Esophagus muscularis mucosa (tissue), 4 donors: ENCODE results near the gene MRGPRD. TPM values are rescaled to one million over a fixed set of nuclear protein-coding genes. Genes with fewer than 3 reads are reported as not detected.

Experiments used
- DNase-seq: peaks from one replicate; pipeline ENCODE4 v3.0.0-alpha.2; 2017; ENCODE audit errors: extremely low spot score
- H3K27ac ChIP-seq, 4 donors: fragments of 200-600 bp; sonication (generic); replicated peaks in 1 of 4; 1 replicate in 3 of 4; 2 replicates in 1 of 4; pipeline ENCODE4 v1.5.1; 2016 to 2019; ENCODE audit warnings: mild to moderate bottlenecking in 1 of 4
- H3K27me3 ChIP-seq, 4 donors: fragments of 200-600 bp; sonication (generic); one replicate each; pipeline versions ENCODE4 v1.5.1 to v1.6.0; 2016 to 2019
- H3K36me3 ChIP-seq, 4 donors: fragments of 200-600 bp; sonication (generic); one replicate each; pipeline ENCODE4 v1.5.1; 2016 to 2019
- H3K4me1 ChIP-seq, 4 donors: fragments of 200-600 bp; sonication (generic); one replicate each; pipeline ENCODE4 v1.5.1; 2016 to 2019
- H3K4me3 ChIP-seq, 4 donors: fragments of 200-600 bp; sonication (generic); 1 replicate in 2 of 4; 2 replicates in 2 of 4; pipeline ENCODE4 v1.5.1; 2016 to 2019; ENCODE audit warnings: mild to moderate bottlenecking in 4 of 4, moderate library complexity in 1 of 4
- H3K9me3 ChIP-seq, 4 donors: fragments of 200-600 bp; sonication (generic); 1 replicate in 3 of 4; 2 replicates in 1 of 4; pipeline ENCODE4 v1.5.1; 2016 to 2019
- EP300 ChIP-seq: sonication (generic); formaldehyde crosslinking; IDR thresholded peaks from one replicate; pipeline ENCODE4 v1.6.1; 2017; ENCODE audit warnings: antibody characterized with exemption
- POLR2A ChIP-seq: fragments of 450-650 bp; IDR thresholded peaks from one replicate; pipeline ENCODE4 v1.6.1; 2017; ENCODE audit warnings: antibody characterized with exemption, moderate library complexity, mild to moderate bottlenecking, low read depth
- POLR2AphosphoS5 ChIP-seq, 2 donors: sonication (generic); formaldehyde crosslinking; IDR thresholded peaks; one replicate each; pipeline ENCODE4 v1.6.1; 2017; ENCODE audit warnings: antibody characterized with exemption in 2 of 2
- WGBS: methylation state at CpG from one replicate; pipeline ENCODE4 v1.1.5; 2018; 5-methylcytosine and 5-hydroxymethylcytosine counted together
- intact Hi-C: fragments of 100-400 bp; cut with DNase I; formaldehyde crosslinking; loops from one replicate; pipeline ENCODE4 v1.15.1; 2023
- total RNA-seq, 4 donors: library from RNA; depleted of rRNA; stranded (reverse); fragments of >200 nt; gene quantifications; one replicate each; pipeline versions ENCODE4 v1.1.0 to v1.2.1, GENCODE V29; 2016
- TF ChIP-seq, protein P1 (sequence below), 3 experiments: fragments of 200-600 bp in 2 of 3; fragments of 450-650 bp in 1 of 3; sonication (generic) in 2 of 3; IDR thresholded peaks; one replicate each; pipeline ENCODE4 v1.5.1; 2017 to 2019; ENCODE audit warnings: antibody characterized with exemption in 3 of 3, mild to moderate bottlenecking in 2 of 3, moderate library complexity in 1 of 3

Gene MRGPRD
- total RNA-seq, 4 donors from 2014 or later = 0.32 to 2.5 (median 0.66) TPM; not detected in 1

GRCh38 chr11:68963779-68964178 is 17.0 kb downstream of the MRGPRD start:
- peak; percentile 95 for DNase-seq
- 78% methylated on average over 2 of the region's 3 CpGs for WGBS

GRCh38 chr11:68962527-68963250 is 18.1 kb downstream of the MRGPRD start:
- Histone ChIP-seq H3K4me3 (no peak overlapping the region), H3K36me3 (no peaks in the 10 kb centered on the region), H3K4me1 (peaks cover 0 to 3% (median 0%) of the 10 kb centered on the region in 4 donors), H3K27ac (no peak overlapping the region), H3K9me3 (no peaks in the 10 kb centered on the region), H3K27me3 (no peaks in the 10 kb centered on the region)
- 86% methylated on average over 16 of the region's 16 CpGs for WGBS
- TF ChIP-seq EP300 = no peak
- TF ChIP-seq, protein P1, sequence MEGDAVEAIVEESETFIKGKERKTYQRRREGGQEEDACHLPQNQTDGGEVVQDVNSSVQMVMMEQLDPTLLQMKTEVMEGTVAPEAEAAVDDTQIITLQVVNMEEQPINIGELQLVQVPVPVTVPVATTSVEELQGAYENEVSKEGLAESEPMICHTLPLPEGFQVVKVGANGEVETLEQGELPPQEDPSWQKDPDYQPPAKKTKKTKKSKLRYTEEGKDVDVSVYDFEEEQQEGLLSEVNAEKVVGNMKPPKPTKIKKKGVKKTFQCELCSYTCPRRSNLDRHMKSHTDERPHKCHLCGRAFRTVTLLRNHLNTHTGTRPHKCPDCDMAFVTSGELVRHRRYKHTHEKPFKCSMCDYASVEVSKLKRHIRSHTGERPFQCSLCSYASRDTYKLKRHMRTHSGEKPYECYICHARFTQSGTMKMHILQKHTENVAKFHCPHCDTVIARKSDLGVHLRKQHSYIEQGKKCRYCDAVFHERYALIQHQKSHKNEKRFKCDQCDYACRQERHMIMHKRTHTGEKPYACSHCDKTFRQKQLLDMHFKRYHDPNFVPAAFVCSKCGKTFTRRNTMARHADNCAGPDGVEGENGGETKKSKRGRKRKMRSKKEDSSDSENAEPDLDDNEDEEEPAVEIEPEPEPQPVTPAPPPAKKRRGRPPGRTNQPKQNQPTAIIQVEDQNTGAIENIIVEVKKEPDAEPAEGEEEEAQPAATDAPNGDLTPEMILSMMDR (IDR thresholded peaks at IDR 0.05) = peak; percentile 34 to 56 (median 50)
- intact Hi-C loops = loop anchor here (5.0 kb wide), 1 partner anchor 35 kb away; no protein-coding TSS in a partner anchor
- DNase-seq = no peak

More at GRCh38 chr11:68963779-68964178, 17.0 kb downstream of the MRGPRD start:
- Histone ChIP-seq H3K36me3 (no peaks in the 10 kb centered on the region), H3K4me3 (no peak overlapping the region), H3K27ac (no peak overlapping the region), H3K27me3 (no peaks in the 10 kb centered on the region), H3K4me1 (peaks cover 0 to 5% (median 2%) of the 10 kb centered on the region in 4 donors), H3K9me3 (no peaks in the 10 kb centered on the region)
- intact Hi-C loops = loop anchor here (5.0 kb wide), 1 partner anchor 34 kb away; no protein-coding TSS in a partner anchor
- no peak for TF ChIP-seq POLR2AphosphoS5 (IDR thresholded peaks at IDR 0.05)
- TF ChIP-seq EP300 = no peak
- TF ChIP-seq POLR2A = no peak
- TF ChIP-seq, protein P1 (IDR thresholded peaks at IDR 0.05) = no peak

DNA sequence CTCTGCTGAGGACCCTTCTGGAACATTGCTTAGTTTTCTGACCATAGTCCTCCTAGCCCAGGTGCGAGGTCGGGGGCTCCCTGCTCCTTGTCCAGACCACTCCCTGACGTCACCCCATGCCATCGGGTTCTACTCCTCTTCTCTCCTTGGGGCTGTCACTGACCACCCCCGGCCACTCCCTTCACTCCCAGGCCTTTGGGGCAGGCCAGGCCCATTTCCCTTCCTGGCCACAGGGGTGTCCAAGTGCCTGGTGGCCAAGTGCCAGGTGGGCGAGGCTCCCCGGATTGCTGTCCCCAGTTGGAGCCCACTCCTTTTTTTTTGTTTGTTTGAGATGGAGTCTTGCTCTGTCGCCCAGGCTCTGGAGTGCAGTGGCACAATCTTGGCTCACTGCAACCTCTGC is 19.5 kb downstream of the MRGPRD start:
- Histone ChIP-seq H3K9me3 (no peaks in the 10 kb centered on the region), H3K27me3 (no peaks in the 10 kb centered on the region), H3K36me3 (no peaks in the 10 kb centered on the region), H3K4me1 (peaks cover 0 to 12% (median 8%) of the 10 kb centered on the region in 4 donors), H3K27ac (no peak overlapping the region), H3K4me3 (no peak overlapping the region)
- TF ChIP-seq, protein P1 (IDR thresholded peaks at IDR 0.05) = no peak
- TF ChIP-seq POLR2A (no peak), EP300 (no peak), POLR2AphosphoS5 (IDR thresholded peaks at IDR 0.05) (no peak)
- WGBS = 87% methylated on average over 7 of the region's 8 CpGs
- intact Hi-C loops = loop anchor here (5.0 kb wide), 1 partner anchor 36 kb away; no protein-coding TSS in a partner anchor
- no peak for DNase-seq

- 84% methylated on average over 22 of the region's 25 CpGs for WGBS
- Histone ChIP-seq H3K36me3 (no peaks in the 10 kb centered on the region), H3K4me3 (no peak overlapping the region), H3K27ac (no peak overlapping the region), H3K4me1 (peaks cover 0 to 19% (median 16%) of the 10 kb centered on the region in 4 donors), H3K27me3 (no peaks in the 10 kb centered on the region), H3K9me3 (no peaks in the 10 kb centered on the region)
- intact Hi-C loops = loop anchor here (5.0 kb wide), 1 partner anchor 37 kb away; no protein-coding TSS in a partner anchor
- TF ChIP-seq, protein P1 (IDR thresholded peaks at IDR 0.05) = no peak
- TF ChIP-seq POLR2A (no peak), EP300 (no peak), POLR2AphosphoS5 (IDR thresholded peaks at IDR 0.05) (no peak)
- no peak for DNase-seq
Observed at GRCh38 chr11:68960294-68961071, 20.3 kb downstream of the MRGPRD start.
